Loucy (cell line): ENCODE measurements around the gene KLF7.

Experiments used
- H2AFZ ChIP-seq: fragments of 200-600 bp; sonication (generic); 2 replicates; pipeline ENCODE4 v1.6.0; 2016; ENCODE audit warnings: antibody characterized with exemption, mild to moderate bottlenecking, low read length, moderate library complexity
- H3F3A ChIP-seq: fragments of 200-600 bp; 2 replicates; pipeline ENCODE4 v1.6.0; 2016; ENCODE audit warnings: antibody characterized with exemption, low read depth, mild to moderate bottlenecking
- H3K27me3 ChIP-seq: fragments of 200-600 bp; sonication (generic); 2 replicates; pipeline ENCODE4 v1.6.1; 2014; ENCODE audit warnings: low read length, mild to moderate bottlenecking; ENCODE audit not compliant: insufficient read depth, poor library complexity, severe bottlenecking
- H3K36me3 ChIP-seq: fragments of 200-600 bp; sonication (generic); 2 replicates; pipeline ENCODE4 v1.6.1; 2016; ENCODE audit warnings: low read length; ENCODE audit not compliant: insufficient read depth
- H3K4me1 ChIP-seq: fragments of 200-600 bp; sonication (generic); 2 replicates; pipeline ENCODE4 v1.5.1; 2014; ENCODE audit warnings: low read length, mild to moderate bottlenecking; ENCODE audit not compliant: insufficient read depth, poor library complexity, severe bottlenecking
- H3K4me2 ChIP-seq: fragments of 200-600 bp; sonication (generic); 2 replicates; pipeline ENCODE4 v1.6.0; 2014; ENCODE audit warnings: antibody characterized with exemption, low read length, low read depth, mild to moderate bottlenecking; ENCODE audit not compliant: poor library complexity, severe bottlenecking
- H3K4me3 ChIP-seq: fragments of 200-600 bp; sonication (generic); 2 replicates; pipeline ENCODE4 v1.5.1; 2014; ENCODE audit warnings: low read length, mild to moderate bottlenecking, mixed read lengths; ENCODE audit not compliant: poor library complexity, severe bottlenecking
- H3K79me2 ChIP-seq: fragments of 200-600 bp; sonication (generic); 2 replicates; pipeline ENCODE4 v1.6.1; 2014; ENCODE audit warnings: low read length; ENCODE audit not compliant: insufficient read depth
- H3K9ac ChIP-seq: fragments of 200-600 bp; sonication (generic); 2 replicates; pipeline ENCODE4 v1.6.0; 2014; ENCODE audit warnings: mild to moderate bottlenecking, low read depth, low read length, moderate library complexity; ENCODE audit not compliant: poor library complexity, severe bottlenecking
- H3K9me2 ChIP-seq: fragments of 200-600 bp; sonication (generic); replicated peaks from 2 replicates; pipeline ENCODE4 v1.6.1; 2016; ENCODE audit warnings: low read depth, low read length, mixed read lengths
- H3K9me3 ChIP-seq: fragments of 200-600 bp; sonication (generic); 2 replicates; pipeline ENCODE4 v1.6.1; 2014; ENCODE audit warnings: mild to moderate bottlenecking, antibody characterized with exemption, low read length, low read depth; ENCODE audit not compliant: insufficient read depth
- H4K20me1 ChIP-seq: fragments of 200-600 bp; sonication (generic); 2 replicates; pipeline ENCODE4 v1.6.0; 2014; ENCODE audit warnings: antibody characterized with exemption, low read length, mild to moderate bottlenecking; ENCODE audit not compliant: insufficient read depth, poor library complexity, severe bottlenecking
- EZH2phosphoT487 ChIP-seq: fragments of 200-600 bp; IDR thresholded peaks from 2 replicates; pipeline ENCODE4 v1.6.1; 2018; ENCODE audit warnings: antibody characterized with exemption, mild to moderate bottlenecking, moderate library complexity, borderline replicate concordance
- TF ChIP-seq, protein P1 (sequence below): fragments of 200-600 bp; sonication (generic); conservative IDR thresholded peaks from 2 replicates; pipeline ENCODE4 v1.5.1; 2014; ENCODE audit warnings: mild to moderate bottlenecking, antibody characterized with exemption, low read length

Gene KLF7

DNA sequence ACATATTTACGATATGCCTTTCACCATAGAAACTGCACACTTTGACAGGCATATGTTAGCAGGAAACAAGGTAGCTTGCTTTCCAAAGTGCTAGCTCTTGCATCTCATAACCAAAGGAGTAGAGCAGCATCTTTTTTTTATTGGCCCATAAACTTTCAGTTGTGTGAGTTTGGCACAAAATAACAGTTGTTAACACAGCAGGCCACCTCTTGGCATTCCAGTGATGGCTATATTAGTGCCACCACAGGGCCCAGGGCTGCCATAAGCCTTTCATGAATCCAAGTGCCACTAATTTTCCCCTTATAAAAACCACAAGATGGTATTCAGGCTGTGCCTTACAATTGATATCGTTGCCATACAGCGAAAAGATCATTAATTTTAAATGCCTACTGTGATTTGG is 40.3 kb upstream of the KLF7 start:
- Histone ChIP-seq H2AFZ (no peak overlapping the region), H3K36me3 (no peaks in the 10 kb centered on the region), H3K4me1 (no peaks in the 10 kb centered on the region), H4K20me1 (no peaks in the 10 kb centered on the region), H3F3A (no peaks in the 10 kb centered on the region), H3K79me2 (no peaks in the 10 kb centered on the region), H3K9ac (no peak overlapping the region), H3K9me3 (no peaks in the 10 kb centered on the region), H3K9me2 (no peaks in the 10 kb centered on the region), H3K4me3 (no peak overlapping the region), H3K4me2 (no peak overlapping the region), H3K27me3 (no peaks in the 10 kb centered on the region)
- no peak for TF ChIP-seq EZH2phosphoT487
- TF ChIP-seq, protein P1, sequence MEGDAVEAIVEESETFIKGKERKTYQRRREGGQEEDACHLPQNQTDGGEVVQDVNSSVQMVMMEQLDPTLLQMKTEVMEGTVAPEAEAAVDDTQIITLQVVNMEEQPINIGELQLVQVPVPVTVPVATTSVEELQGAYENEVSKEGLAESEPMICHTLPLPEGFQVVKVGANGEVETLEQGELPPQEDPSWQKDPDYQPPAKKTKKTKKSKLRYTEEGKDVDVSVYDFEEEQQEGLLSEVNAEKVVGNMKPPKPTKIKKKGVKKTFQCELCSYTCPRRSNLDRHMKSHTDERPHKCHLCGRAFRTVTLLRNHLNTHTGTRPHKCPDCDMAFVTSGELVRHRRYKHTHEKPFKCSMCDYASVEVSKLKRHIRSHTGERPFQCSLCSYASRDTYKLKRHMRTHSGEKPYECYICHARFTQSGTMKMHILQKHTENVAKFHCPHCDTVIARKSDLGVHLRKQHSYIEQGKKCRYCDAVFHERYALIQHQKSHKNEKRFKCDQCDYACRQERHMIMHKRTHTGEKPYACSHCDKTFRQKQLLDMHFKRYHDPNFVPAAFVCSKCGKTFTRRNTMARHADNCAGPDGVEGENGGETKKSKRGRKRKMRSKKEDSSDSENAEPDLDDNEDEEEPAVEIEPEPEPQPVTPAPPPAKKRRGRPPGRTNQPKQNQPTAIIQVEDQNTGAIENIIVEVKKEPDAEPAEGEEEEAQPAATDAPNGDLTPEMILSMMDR: no peak

DNA sequence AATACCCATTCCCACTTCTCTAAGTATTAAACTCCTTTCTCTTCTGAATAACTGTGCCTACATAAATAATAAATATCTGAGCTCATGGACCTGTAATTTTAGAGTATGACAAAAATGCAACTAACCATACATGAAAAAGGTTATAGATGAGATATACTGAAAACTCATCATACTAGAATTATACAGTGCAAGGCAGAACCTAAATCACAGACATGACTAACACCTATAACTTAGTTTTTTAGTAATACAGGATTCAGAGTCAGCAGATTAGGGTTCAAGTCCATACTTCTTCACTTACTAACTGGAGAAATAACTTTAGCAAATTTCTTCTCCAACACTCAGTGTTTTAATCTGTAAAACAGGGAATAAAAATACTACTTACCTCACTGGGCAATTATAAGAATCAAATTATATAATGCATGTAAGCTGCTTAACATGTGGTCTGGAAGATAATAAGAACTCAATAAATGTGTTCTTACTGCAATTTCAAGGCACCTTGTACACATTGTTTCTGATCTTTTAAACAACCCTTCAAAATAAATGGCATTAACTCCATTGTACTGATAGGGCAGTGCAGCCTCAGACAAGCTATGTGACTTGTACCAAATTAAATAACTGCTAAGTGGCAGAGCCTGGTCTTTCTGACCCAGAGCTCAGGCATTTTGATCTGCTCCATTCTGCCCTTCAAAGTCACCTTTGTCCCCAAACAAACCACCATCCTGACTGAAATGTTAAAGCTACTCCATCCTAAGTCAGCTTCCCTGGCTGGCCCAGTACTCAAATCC is 39.6 kb upstream of the KLF7 start:
- Histone ChIP-seq H3K4me1 (no peaks in the 10 kb centered on the region), H4K20me1 (no peaks in the 10 kb centered on the region), H3K9me3 (no peaks in the 10 kb centered on the region), H3F3A (no peaks in the 10 kb centered on the region), H3K4me3 (no peak overlapping the region), H3K9me2 (no peaks in the 10 kb centered on the region), H2AFZ (no peak overlapping the region), H3K79me2 (no peaks in the 10 kb centered on the region), H3K36me3 (no peaks in the 10 kb centered on the region), H3K27me3 (no peaks in the 10 kb centered on the region), H3K4me2 (no peak overlapping the region), H3K9ac (no peak overlapping the region)
- TF ChIP-seq, protein P1: no peak
- no peak for TF ChIP-seq EZH2phosphoT487

DNA sequence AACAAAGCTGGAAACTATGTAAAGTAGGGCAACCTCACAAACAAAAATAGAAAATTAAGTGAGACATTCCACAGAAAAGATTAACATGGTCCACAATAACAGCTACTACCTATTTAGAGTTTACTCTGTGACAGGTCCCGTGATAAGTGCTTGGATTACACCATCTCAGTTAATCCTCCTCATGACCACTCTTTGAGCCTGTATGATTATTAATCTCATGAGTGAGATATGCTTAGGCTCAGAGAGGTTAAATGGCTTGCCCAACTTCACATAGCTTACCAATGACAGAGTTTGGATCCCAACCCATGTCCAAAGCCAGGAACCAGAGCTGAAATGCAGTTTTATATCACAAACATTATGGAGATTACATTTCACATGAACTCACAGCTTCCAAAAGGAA is 37.3 kb upstream of the KLF7 start:
- H3K9me2 ChIP-seq: no peaks in the 10 kb centered on the region
- H3K4me2 ChIP-seq: no peak overlapping the region
- H3K27me3 ChIP-seq: no peaks in the 10 kb centered on the region
- no peaks in the 10 kb centered on the region for H3K4me1 ChIP-seq
- H3K4me3 ChIP-seq: no peak overlapping the region
- H2AFZ ChIP-seq: no peak overlapping the region
- H3K9ac ChIP-seq: no peak overlapping the region
- no peaks in the 10 kb centered on the region for H3K79me2 ChIP-seq
- no peaks in the 10 kb centered on the region for H3K9me3 ChIP-seq
- TF ChIP-seq EZH2phosphoT487: no peak
- TF ChIP-seq, protein P1: no peak
- no peaks in the 10 kb centered on the region for H3F3A ChIP-seq
- no peaks in the 10 kb centered on the region for H4K20me1 ChIP-seq
- H3K36me3 ChIP-seq: no peaks in the 10 kb centered on the region
